HEK293 (cell line): Measurements from ENCODE around the gene CPNE1.

ENCODE experiments used
- GLI2 ChIP-seq: fragments of 450-650 bp; formaldehyde crosslinking; IDR thresholded peaks from 2 replicates; pipeline ENCODE4; 2017; ENCODE audit warnings: missing biosample characterization, missing genetic modification characterization, low read depth, borderline replicate concordance
- HOXC10 ChIP-seq: sonication (generic); formaldehyde crosslinking; IDR thresholded peaks from 2 replicates; pipeline ENCODE4 v1.8.1; 2023; ENCODE audit warnings: mild to moderate bottlenecking, missing genetic modification reagents
- MYNN ChIP-seq: fragments of 450-650 bp; formaldehyde crosslinking; IDR thresholded peaks from 2 replicates; pipeline ENCODE4 v1.5.1; 2016; ENCODE audit warnings: missing biosample characterization, missing genetic modification characterization, borderline replicate concordance
- OVOL3 ChIP-seq: fragments of 450-650 bp; formaldehyde crosslinking; IDR thresholded peaks from 2 replicates; pipeline ENCODE4 v1.5.1; 2016; ENCODE audit warnings: missing biosample characterization, missing genetic modification characterization
- SP3 ChIP-seq: fragments of 450-650 bp; formaldehyde crosslinking; IDR thresholded peaks from 2 replicates; pipeline ENCODE4 v1.5.1; 2016; ENCODE audit warnings: missing biosample characterization, missing genetic modification characterization
- ZIC2 ChIP-seq: fragments of 450-650 bp; formaldehyde crosslinking; IDR thresholded peaks from 2 replicates; pipeline ENCODE4 v1.5.1; 2016; ENCODE audit warnings: missing biosample characterization, missing genetic modification characterization
- ZNF140 ChIP-seq: fragments of 450-650 bp; formaldehyde crosslinking; IDR thresholded peaks from 2 replicates; pipeline ENCODE4 v1.5.1; 2016; ENCODE audit warnings: missing biosample characterization, missing genetic modification characterization
- ZNF174 ChIP-seq: fragments of 450-650 bp; formaldehyde crosslinking; IDR thresholded peaks from 2 replicates; pipeline ENCODE4 v1.5.0; 2017; ENCODE audit warnings: missing biosample characterization, mild to moderate bottlenecking, missing genetic modification characterization
- ZNF19 ChIP-seq: fragments of 450-650 bp; formaldehyde crosslinking; IDR thresholded peaks from 2 replicates; pipeline ENCODE4; 2016; ENCODE audit warnings: missing biosample characterization, missing genetic modification characterization, low read depth
- ZNF221 ChIP-seq: fragments of 450-650 bp; formaldehyde crosslinking; IDR thresholded peaks from 2 replicates; pipeline ENCODE4 v1.5.1; 2017; ENCODE audit warnings: missing biosample characterization, missing genetic modification characterization, borderline replicate concordance
- ZNF239 ChIP-seq: fragments of 450-650 bp; formaldehyde crosslinking; IDR thresholded peaks from 2 replicates; pipeline ENCODE4 v1.5.1; 2016; ENCODE audit warnings: missing biosample characterization, missing genetic modification characterization
- ZNF404 ChIP-seq: fragments of 450-650 bp; formaldehyde crosslinking; IDR thresholded peaks from 2 replicates; pipeline ENCODE4 v1.5.1; 2017; ENCODE audit warnings: missing biosample characterization, missing genetic modification characterization
- ZNF423 ChIP-seq: fragments of 450-650 bp; formaldehyde crosslinking; IDR thresholded peaks from 2 replicates; pipeline ENCODE4 v1.5.1; 2016; ENCODE audit warnings: missing biosample characterization, missing genetic modification characterization
- ZNF433 ChIP-seq: fragments of 450-650 bp; formaldehyde crosslinking; IDR thresholded peaks from 2 replicates; pipeline ENCODE4 v1.5.1; 2016; ENCODE audit warnings: missing biosample characterization, missing genetic modification characterization, low read depth
- ZNF510 ChIP-seq: fragments of 450-650 bp; formaldehyde crosslinking; IDR thresholded peaks from 2 replicates; pipeline ENCODE4 v1.5.1; 2018; ENCODE audit warnings: mild to moderate bottlenecking, missing genetic modification characterization, missing biosample characterization; ENCODE audit not compliant: insufficient replicate concordance
- ZNF548 ChIP-seq: fragments of 450-650 bp; formaldehyde crosslinking; IDR thresholded peaks from 2 replicates; pipeline ENCODE4 v1.5.1; 2016; ENCODE audit warnings: missing biosample characterization, missing genetic modification characterization
- ZNF600 ChIP-seq: fragments of 450-650 bp; formaldehyde crosslinking; IDR thresholded peaks from 2 replicates; pipeline ENCODE4 v1.5.1; 2016; ENCODE audit warnings: missing biosample characterization, missing genetic modification characterization
- ZNF658 ChIP-seq: fragments of 450-650 bp; formaldehyde crosslinking; IDR thresholded peaks from 2 replicates; pipeline ENCODE4; 2016; ENCODE audit warnings: missing biosample characterization, missing genetic modification characterization
- ZNF777 ChIP-seq: fragments of 450-650 bp; formaldehyde crosslinking; IDR thresholded peaks from 2 replicates; pipeline ENCODE4 v1.5.1; 2017; ENCODE audit warnings: missing biosample characterization, missing genetic modification characterization, borderline replicate concordance
- ZNF843 ChIP-seq: fragments of 450-650 bp; formaldehyde crosslinking; IDR thresholded peaks from 2 replicates; pipeline ENCODE4 v1.5.1; 2016; ENCODE audit warnings: missing biosample characterization, missing genetic modification characterization
- ZSCAN23 ChIP-seq: fragments of 450-650 bp; formaldehyde crosslinking; IDR thresholded peaks from 2 replicates; pipeline ENCODE4 v1.5.1; 2016; ENCODE audit warnings: missing biosample characterization, missing genetic modification characterization
- TF ChIP-seq, protein P1 (sequence below): fragments of 450-650 bp; formaldehyde crosslinking; IDR thresholded peaks from 2 replicates; pipeline ENCODE4 v1.5.1; 2016; ENCODE audit warnings: missing biosample characterization, missing genetic modification characterization
- TF ChIP-seq, protein P2 (sequence below): fragments of 450-650 bp; formaldehyde crosslinking; IDR thresholded peaks from 2 replicates; pipeline ENCODE4 v1.5.1; 2016; ENCODE audit warnings: missing biosample characterization, missing genetic modification characterization
- TF ChIP-seq, protein P3 (sequence below): fragments of 450-650 bp; formaldehyde crosslinking; IDR thresholded peaks from 2 replicates; pipeline ENCODE4 v1.5.1; 2016; ENCODE audit warnings: missing biosample characterization, missing genetic modification characterization
- TF ChIP-seq, protein P4 (sequence below): fragments of 450-650 bp; formaldehyde crosslinking; IDR thresholded peaks from 2 replicates; pipeline ENCODE4 v1.5.1; 2016; ENCODE audit warnings: missing biosample characterization, missing genetic modification characterization
- TF ChIP-seq, protein P5 (sequence below): fragments of 450-650 bp; formaldehyde crosslinking; IDR thresholded peaks from 2 replicates; pipeline ENCODE4 v1.5.1; 2016; ENCODE audit warnings: missing biosample characterization, missing genetic modification characterization, low read depth
- TF ChIP-seq, protein P6 (sequence below): fragments of 450-650 bp; formaldehyde crosslinking; IDR thresholded peaks from 2 replicates; pipeline ENCODE4 v1.5.1; 2016; ENCODE audit warnings: missing biosample characterization, missing genetic modification characterization
- TF ChIP-seq, protein P7 (sequence below): fragments of 450-650 bp; formaldehyde crosslinking; IDR thresholded peaks from 2 replicates; pipeline ENCODE4 v1.5.1; 2017; ENCODE audit warnings: missing biosample characterization, missing genetic modification characterization

Gene CPNE1

DNA sequence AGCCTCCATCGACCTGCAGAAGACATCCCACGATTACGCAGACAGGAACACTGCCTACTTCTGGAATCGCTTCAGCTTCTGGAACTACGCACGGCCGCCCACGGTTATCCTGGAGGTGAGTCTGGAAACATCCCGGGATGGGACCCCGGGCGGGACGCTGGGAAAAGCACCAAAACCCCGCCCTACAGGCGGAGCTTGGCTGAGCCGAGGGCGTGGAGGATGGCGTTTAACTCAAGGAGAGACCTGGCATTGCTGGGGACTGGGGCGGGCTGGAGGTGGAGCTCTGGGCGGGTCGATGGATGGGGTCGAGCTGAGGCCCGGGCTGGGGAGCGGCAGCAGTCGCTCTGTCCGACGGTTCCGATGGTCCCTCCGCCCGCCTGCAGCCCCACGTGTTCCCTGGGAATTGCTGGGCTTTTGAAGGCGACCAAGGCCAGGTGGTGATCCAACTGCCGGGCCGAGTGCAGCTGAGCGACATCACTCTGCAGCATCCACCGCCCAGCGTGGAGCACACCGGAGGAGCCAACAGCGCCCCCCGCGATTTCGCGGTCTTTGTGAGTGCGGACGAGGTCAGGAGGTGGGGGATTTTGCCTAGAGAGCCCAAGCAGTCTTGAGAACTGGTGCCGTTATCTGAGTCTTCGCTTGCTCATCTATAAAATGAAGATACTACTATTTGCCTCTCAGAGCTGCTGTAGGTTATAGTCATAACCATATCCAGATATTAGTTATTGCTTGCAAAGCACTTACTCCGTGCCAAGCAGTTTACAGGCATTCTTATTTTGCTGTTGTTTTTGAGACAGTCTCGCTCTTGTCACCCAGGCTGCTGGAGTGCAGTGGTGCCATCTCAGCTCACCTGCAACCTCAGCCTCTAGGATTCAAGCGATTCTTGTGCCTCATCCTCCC is 45.3 kb downstream of the CPNE1 start (continued):
- TF ChIP-seq ZNF433 (tag by site-specific recombination) (no peak), HOXC10 (CRISPR knock-in tag) (no peak), ZNF19 (no peak), ZNF658 (no peak), ZNF404 (no peak), ZNF600 (tag by site-specific recombination) (peak; percentile 90), OVOL3 (tag by site-specific recombination) (no peak), ZNF843 (tag by site-specific recombination) (no peak), ZNF548 (tag by site-specific recombination) (no peak), ZSCAN23 (0 out of 2 replicates have a peak, but pooled peaks have one; percentile 59), ZIC2 (tag by site-specific recombination) (peak; percentile 72), ZNF510 (tag by site-specific recombination) (no peak), ZNF140 (no peak), ZNF221 (tag by site-specific recombination) (no peak), MYNN (tag by site-specific recombination) (no peak), ZNF174 (tag by site-specific recombination) (no peak), SP3 (tag by site-specific recombination) (peak; percentile 94), ZNF777 (tag by site-specific recombination) (peak; percentile 86; the same call in 1 of the 2 replicates), ZNF423 (tag by site-specific recombination) (no peak), ZNF239 (no peak), GLI2 (tag by site-specific recombination) (no peak)
- TF ChIP-seq, protein P1, sequence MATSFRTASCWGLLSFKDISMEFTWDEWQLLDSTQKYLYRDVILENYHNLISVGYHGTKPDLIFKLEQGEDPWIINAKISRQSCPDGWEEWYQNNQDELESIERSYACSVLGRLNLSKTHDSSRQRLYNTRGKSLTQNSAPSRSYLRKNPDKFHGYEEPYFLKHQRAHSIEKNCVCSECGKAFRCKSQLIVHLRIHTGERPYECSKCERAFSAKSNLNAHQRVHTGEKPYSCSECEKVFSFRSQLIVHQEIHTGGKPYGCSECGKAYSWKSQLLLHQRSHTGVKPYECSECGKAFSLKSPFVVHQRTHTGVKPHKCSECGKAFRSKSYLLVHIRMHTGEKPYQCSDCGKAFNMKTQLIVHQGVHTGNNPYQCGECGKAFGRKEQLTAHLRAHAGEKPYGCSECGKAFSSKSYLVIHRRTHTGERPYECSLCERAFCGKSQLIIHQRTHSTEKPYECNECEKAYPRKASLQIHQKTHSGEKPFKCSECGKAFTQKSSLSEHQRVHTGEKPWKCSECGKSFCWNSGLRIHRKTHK (tag by site-specific recombination) = no peak
- TF ChIP-seq, protein P2, sequence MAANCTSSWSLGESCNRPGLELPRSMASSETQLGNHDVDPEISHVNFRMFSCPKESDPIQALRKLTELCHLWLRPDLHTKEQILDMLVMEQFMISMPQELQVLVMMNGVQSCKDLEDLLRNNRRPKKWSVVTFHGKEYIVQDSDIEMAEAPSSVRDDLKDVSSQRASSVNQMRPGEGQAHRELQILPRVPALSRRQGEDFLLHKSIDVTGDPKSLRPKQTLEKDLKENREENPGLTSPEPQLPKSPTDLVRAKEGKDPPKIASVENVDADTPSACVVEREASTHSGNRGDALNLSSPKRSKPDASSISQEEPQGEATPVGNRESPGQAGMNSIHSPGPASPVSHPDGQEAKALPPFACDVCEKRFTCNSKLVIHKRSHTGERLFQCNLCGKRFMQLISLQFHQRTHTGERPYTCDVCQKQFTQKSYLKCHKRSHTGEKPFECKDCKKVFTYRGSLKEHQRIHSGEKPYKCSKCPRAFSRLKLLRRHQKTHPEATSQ (tag by site-specific recombination) = 0 out of 2 replicates have a peak, but pooled peaks have one; percentile 43
- TF ChIP-seq, protein P3, sequence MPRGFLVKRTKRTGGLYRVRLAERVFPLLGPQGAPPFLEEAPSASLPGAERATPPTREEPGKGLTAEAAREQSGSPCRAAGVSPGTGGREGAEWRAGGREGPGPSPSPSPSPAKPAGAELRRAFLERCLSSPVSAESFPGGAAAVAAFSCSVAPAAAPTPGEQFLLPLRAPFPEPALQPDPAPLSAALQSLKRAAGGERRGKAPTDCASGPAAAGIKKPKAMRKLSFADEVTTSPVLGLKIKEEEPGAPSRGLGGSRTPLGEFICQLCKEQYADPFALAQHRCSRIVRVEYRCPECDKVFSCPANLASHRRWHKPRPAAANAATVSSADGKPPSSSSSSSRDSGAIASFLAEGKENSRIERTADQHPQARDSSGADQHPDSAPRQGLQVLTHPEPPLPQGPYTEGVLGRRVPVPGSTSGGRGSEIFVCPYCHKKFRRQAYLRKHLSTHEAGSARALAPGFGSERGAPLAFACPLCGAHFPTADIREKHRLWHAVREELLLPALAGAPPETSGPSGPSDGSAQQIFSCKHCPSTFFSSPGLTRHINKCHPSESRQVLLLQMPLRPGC (tag by site-specific recombination) = peak; percentile 57; the same call in 1 of the 2 replicates
- TF ChIP-seq, protein P4, sequence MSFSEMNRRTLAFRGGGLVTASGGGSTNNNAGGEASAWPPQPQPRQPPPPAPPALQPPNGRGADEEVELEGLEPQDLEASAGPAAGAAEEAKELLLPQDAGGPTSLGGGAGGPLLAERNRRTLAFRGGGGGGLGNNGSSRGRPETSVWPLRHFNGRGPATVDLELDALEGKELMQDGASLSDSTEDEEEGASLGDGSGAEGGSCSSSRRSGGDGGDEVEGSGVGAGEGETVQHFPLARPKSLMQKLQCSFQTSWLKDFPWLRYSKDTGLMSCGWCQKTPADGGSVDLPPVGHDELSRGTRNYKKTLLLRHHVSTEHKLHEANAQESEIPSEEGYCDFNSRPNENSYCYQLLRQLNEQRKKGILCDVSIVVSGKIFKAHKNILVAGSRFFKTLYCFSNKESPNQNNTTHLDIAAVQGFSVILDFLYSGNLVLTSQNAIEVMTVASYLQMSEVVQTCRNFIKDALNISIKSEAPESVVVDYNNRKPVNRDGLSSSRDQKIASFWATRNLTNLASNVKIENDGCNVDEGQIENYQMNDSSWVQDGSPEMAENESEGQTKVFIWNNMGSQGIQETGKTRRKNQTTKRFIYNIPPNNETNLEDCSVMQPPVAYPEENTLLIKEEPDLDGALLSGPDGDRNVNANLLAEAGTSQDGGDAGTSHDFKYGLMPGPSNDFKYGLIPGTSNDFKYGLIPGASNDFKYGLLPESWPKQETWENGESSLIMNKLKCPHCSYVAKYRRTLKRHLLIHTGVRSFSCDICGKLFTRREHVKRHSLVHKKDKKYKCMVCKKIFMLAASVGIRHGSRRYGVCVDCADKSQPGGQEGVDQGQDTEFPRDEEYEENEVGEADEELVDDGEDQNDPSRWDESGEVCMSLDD (tag by site-specific recombination) = peak; percentile 79; the same call in 1 of the 2 replicates
- TF ChIP-seq, protein P5, sequence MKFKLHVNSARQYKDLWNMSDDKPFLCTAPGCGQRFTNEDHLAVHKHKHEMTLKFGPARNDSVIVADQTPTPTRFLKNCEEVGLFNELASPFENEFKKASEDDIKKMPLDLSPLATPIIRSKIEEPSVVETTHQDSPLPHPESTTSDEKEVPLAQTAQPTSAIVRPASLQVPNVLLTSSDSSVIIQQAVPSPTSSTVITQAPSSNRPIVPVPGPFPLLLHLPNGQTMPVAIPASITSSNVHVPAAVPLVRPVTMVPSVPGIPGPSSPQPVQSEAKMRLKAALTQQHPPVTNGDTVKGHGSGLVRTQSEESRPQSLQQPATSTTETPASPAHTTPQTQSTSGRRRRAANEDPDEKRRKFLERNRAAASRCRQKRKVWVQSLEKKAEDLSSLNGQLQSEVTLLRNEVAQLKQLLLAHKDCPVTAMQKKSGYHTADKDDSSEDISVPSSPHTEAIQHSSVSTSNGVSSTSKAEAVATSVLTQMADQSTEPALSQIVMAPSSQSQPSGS (tag by site-specific recombination) = no peak
- TF ChIP-seq, protein P6, sequence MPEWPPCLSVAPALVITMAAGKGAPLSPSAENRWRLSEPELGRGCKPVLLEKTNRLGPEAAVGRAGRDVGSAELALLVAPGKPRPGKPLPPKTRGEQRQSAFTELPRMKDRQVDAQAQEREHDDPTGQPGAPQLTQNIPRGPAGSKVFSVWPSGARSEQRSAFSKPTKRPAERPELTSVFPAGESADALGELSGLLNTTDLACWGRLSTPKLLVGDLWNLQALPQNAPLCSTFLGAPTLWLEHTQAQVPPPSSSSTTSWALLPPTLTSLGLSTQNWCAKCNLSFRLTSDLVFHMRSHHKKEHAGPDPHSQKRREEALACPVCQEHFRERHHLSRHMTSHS (tag by site-specific recombination) = no peak
- TF ChIP-seq, protein P7, sequence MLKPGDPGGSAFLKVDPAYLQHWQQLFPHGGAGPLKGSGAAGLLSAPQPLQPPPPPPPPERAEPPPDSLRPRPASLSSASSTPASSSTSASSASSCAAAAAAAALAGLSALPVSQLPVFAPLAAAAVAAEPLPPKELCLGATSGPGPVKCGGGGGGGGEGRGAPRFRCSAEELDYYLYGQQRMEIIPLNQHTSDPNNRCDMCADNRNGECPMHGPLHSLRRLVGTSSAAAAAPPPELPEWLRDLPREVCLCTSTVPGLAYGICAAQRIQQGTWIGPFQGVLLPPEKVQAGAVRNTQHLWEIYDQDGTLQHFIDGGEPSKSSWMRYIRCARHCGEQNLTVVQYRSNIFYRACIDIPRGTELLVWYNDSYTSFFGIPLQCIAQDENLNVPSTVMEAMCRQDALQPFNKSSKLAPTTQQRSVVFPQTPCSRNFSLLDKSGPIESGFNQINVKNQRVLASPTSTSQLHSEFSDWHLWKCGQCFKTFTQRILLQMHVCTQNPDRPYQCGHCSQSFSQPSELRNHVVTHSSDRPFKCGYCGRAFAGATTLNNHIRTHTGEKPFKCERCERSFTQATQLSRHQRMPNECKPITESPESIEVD (tag by site-specific recombination) = no peak
